8988T (cell line): ENCODE measurements around the gene MIGA1.

Experiments used
- DNase-seq: peaks from one replicate; pipeline ENCODE4 v3.0.0; 2011

Gene MIGA1

GRCh38 chr1:77925518-77925917, 146.1 kb downstream of the MIGA1 start:
- DNase-seq, result no peak

GRCh38 chr1:77925956-77926355, 146.5 kb downstream of the MIGA1 start:
- no peak for DNase-seq

GRCh38 chr1:77926561-77927357, 147.3 kb downstream of the MIGA1 start:
- DNase-seq, result no peak

- no peak for DNase-seq
Observed at GRCh38 chr1:77927414-77927813, 148.0 kb downstream of the MIGA1 start.
